Measurements from ENCODE around the gene RPS21. TPM values are rescaled to one million over a fixed set of nuclear protein-coding genes. Genes with fewer than 3 reads are reported as not detected.
A peak's percentile ranks its signal among the peaks of the same experiment; 100 is the strongest.

The RPS21 gene
- total and polyA plus RNA-seq, 2 of the 13 experiments (the other 11 are each of a cell fraction or from before 2014, with no cell fraction given): 2,647 to 11,063 TPM

DNA sequence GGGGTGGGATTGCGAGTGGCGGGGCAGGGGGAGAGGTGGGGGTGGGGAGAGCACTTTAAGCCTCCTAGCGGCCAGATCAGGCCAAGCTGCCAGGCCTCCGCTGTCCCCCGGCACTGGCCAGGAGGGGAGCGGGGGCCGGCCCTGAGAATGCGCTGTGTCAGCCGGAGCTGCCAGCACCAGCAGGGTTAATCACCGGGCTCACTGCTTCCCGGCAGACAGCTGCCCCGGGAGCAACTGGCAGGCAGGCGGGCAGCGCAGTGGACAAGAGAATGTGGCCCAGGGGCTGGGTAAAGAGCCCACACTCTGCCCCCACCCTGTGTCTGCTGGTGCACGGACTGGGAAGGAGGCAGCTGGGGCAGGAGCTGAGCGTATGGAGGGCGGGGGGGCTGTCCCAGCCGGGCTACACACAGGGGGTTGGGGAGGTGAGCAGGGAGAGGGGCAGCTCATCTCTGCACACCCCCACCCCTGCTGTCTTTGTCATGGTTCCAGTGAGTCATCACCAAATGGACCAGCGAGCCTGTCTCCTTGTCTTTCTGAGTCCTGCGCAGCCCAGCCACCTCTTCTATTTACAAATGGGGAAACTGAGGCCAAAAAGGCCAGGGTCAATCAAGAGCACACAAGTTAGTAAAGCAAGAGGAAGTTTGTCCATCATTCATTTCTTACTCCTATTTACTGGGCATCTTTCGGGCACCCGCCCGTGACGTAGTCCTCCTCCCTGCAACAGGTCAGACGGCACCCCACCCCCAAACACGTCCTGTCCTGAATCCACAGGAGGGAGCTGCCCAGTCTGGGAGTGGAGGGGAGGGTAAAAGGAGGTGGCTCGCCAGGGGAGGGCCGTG lies 17.7 kb upstream of the RPS21 start (continued):
- TF ChIP-seq ZNF569 (CRISPR knock-in tag; IDR thresholded peaks at IDR 0.05; ENCODE audit: borderline replicate concordance) (no peak), YEATS2 (CRISPR knock-in tag; IDR thresholded peaks at IDR 0.05; ENCODE audit: borderline replicate concordance) (no peak), REPIN1 (CRISPR knock-in tag; IDR thresholded peaks at IDR 0.05; ENCODE audit: borderline replicate concordance, low read depth) (no peak; the same call in 1 of the 2 replicates), ZNF605 (CRISPR knock-in tag; IDR thresholded peaks at IDR 0.05) (peak; percentile 80), ZMYM2 (CRISPR knock-in tag; IDR thresholded peaks at IDR 0.05) (no peak), KDM5A (IDR thresholded peaks at IDR 0.05; ENCODE audit: borderline replicate concordance, low read length) (no peak), ATRX (CRISPR knock-in tag; IDR thresholded peaks at IDR 0.05; ENCODE audit: borderline replicate concordance) (no peak), BRF2 (CRISPR knock-in tag; IDR thresholded peaks at IDR 0.05) (no peak), ZKSCAN5 (CRISPR knock-in tag; IDR thresholded peaks at IDR 0.05) (no peak; the same call in 1 of the 2 replicates), ZNF501 (CRISPR knock-in tag; IDR thresholded peaks at IDR 0.05) (no peak; the same call in 1 of the 2 replicates), GLI4 (CRISPR knock-in tag; IDR thresholded peaks at IDR 0.05; ENCODE audit: borderline replicate concordance) (no peak), HBP1 (CRISPR knock-in tag; IDR thresholded peaks at IDR 0.05; ENCODE audit: low read depth) (no peak), ZFP41 (CRISPR knock-in tag; IDR thresholded peaks at IDR 0.05; ENCODE audit: borderline replicate concordance) (no peak), ZSCAN9 (CRISPR knock-in tag; IDR thresholded peaks at IDR 0.05; ENCODE audit: borderline replicate concordance) (no peak), ZNF446 (CRISPR knock-in tag; IDR thresholded peaks at IDR 0.05) (no peak), ZSCAN30 (CRISPR knock-in tag; IDR thresholded peaks at IDR 0.05) (no peak), AGO2 (optimal IDR thresholded peaks at IDR 0.05; ENCODE audit: low read depth, low read length) (peak; percentile 96), ZNF567 (CRISPR knock-in tag; IDR thresholded peaks at IDR 0.05; ENCODE audit: borderline replicate concordance) (no peak), CHCHD3 (CRISPR knock-in tag; IDR thresholded peaks at IDR 0.05) (no peak; the same call in 1 of the 2 replicates), NR2C2 (CRISPR knock-in tag; IDR thresholded peaks at IDR 0.05; ENCODE audit: borderline replicate concordance) (no peak; the same call in 1 of the 2 replicates), SMAD1 (CRISPR knock-in tag; IDR thresholded peaks at IDR 0.05; ENCODE audit: borderline replicate concordance, low read depth) (no peak), ZNF335 (CRISPR knock-in tag; IDR thresholded peaks at IDR 0.05) (no peak), THAP11 (CRISPR knock-in tag; IDR thresholded peaks at IDR 0.05) (no peak; the same call in 1 of the 2 replicates)
- TF ChIP-seq, protein P1, sequence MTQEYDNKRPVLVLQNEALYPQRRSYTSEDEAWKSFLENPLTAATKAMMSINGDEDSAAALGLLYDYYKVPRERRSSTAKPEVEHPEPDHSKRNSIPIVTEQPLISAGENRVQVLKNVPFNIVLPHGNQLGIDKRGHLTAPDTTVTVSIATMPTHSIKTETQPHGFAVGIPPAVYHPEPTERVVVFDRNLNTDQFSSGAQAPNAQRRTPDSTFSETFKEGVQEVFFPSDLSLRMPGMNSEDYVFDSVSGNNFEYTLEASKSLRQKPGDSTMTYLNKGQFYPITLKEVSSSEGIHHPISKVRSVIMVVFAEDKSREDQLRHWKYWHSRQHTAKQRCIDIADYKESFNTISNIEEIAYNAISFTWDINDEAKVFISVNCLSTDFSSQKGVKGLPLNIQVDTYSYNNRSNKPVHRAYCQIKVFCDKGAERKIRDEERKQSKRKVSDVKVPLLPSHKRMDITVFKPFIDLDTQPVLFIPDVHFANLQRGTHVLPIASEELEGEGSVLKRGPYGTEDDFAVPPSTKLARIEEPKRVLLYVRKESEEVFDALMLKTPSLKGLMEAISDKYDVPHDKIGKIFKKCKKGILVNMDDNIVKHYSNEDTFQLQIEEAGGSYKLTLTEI (CRISPR knock-in tag; conservative IDR thresholded peaks at IDR 0.05): no peak
- TF ChIP-seq, protein P2, sequence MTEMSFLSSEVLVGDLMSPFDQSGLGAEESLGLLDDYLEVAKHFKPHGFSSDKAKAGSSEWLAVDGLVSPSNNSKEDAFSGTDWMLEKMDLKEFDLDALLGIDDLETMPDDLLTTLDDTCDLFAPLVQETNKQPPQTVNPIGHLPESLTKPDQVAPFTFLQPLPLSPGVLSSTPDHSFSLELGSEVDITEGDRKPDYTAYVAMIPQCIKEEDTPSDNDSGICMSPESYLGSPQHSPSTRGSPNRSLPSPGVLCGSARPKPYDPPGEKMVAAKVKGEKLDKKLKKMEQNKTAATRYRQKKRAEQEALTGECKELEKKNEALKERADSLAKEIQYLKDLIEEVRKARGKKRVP (CRISPR knock-in tag; IDR thresholded peaks at IDR 0.05): no peak

All from HepG2 (cell line).